C4-2B (cell line): ENCODE data around the gene RIMBP2.

Source experiments
- H3K27ac ChIP-seq: fragments of 450-650 bp; 2 replicates; pipeline ENCODE4 v1.5.1; 2017
- CTCF ChIP-seq: fragments of 450-650 bp; conservative IDR thresholded peaks from 2 replicates; pipeline ENCODE4 v1.5.1; 2017; ENCODE audit warnings: mild to moderate bottlenecking
- ZFX ChIP-seq: fragments of 450-650 bp; IDR thresholded peaks from 2 replicates; pipeline ENCODE4 v1.6.1; 2017

RIMBP2 gene

GRCh38 chr12:130482448-130482847 lies 233.7 kb downstream of the RIMBP2 start:
- TF ChIP-seq CTCF = no peak
- TF ChIP-seq ZFX = no peak
- H3K27ac ChIP-seq = no peak overlapping the region

GRCh38 chr12:130481392-130481879 lies 234.7 kb downstream of the RIMBP2 start:
- TF ChIP-seq CTCF (no peak), ZFX (no peak)
- no peak overlapping the region for H3K27ac ChIP-seq

- TF ChIP-seq ZFX (no peak), CTCF (no peak)
Observed at GRCh38 chr12:130480887-130481286, 235.2 kb downstream of the RIMBP2 start.

GRCh38 chr12:130480231-130480630 lies 235.9 kb downstream of the RIMBP2 start:
- H3K27ac ChIP-seq = no peak overlapping the region
- TF ChIP-seq ZFX = no peak
- TF ChIP-seq CTCF = no peak

More at GRCh38 chr12:130480887-130481286, 235.2 kb downstream of the RIMBP2 start:
- H3K27ac ChIP-seq = no peak overlapping the region

- TF ChIP-seq CTCF (no peak), ZFX (no peak)
- H3K27ac ChIP-seq = no peak overlapping the region
Observed at GRCh38 chr12:130479401-130480125, 236.5 kb downstream of the RIMBP2 start.

- TF ChIP-seq CTCF (no peak), ZFX (no peak)
- no peak overlapping the region for H3K27ac ChIP-seq
Observed at GRCh38 chr12:130478786-130479185, 237.3 kb downstream of the RIMBP2 start.

GRCh38 chr12:130477701-130478100 lies 238.4 kb downstream of the RIMBP2 start:
- TF ChIP-seq ZFX (no peak), CTCF (no peak)
- no peak overlapping the region for H3K27ac ChIP-seq
